HEK293 (cell line): ENCODE data around the gene ATP1A3.

Source experiments
- BCL6B ChIP-seq: fragments of 450-650 bp; formaldehyde crosslinking; IDR thresholded peaks from 2 replicates; pipeline ENCODE4 v1.5.1; 2017; ENCODE audit warnings: missing biosample characterization, missing genetic modification characterization
- HOXA7 ChIP-seq: sonication (generic); formaldehyde crosslinking; IDR thresholded peaks from 2 replicates; pipeline ENCODE4 v1.8.1; 2022; ENCODE audit warnings: missing genetic modification reagents, borderline replicate concordance
- KLF1 ChIP-seq: fragments of 450-650 bp; formaldehyde crosslinking; IDR thresholded peaks from 2 replicates; pipeline ENCODE4 v1.5.1; 2016; ENCODE audit warnings: missing biosample characterization, missing genetic modification characterization
- KLF16 ChIP-seq: fragments of 450-650 bp; formaldehyde crosslinking; IDR thresholded peaks from 2 replicates; pipeline ENCODE4 v1.5.1; 2017; ENCODE audit warnings: missing biosample characterization, missing genetic modification characterization
- PATZ1 ChIP-seq: fragments of 450-650 bp; formaldehyde crosslinking; IDR thresholded peaks from 2 replicates; pipeline ENCODE4 v1.5.1; 2016; ENCODE audit warnings: missing biosample characterization, missing genetic modification characterization
- REPIN1 ChIP-seq: fragments of 450-650 bp; formaldehyde crosslinking; IDR thresholded peaks from 2 replicates; pipeline ENCODE4 v1.5.1; 2017; ENCODE audit warnings: missing biosample characterization, missing genetic modification characterization, low read depth
- TRIM28 ChIP-seq: IDR thresholded peaks from 2 replicates; pipeline ENCODE4 v1.6.1; 2011; ENCODE audit warnings: low read length, control low read depth, borderline replicate concordance
- ZBTB11 ChIP-seq: fragments of 450-650 bp; formaldehyde crosslinking; conservative IDR thresholded peaks from 2 replicates; pipeline ENCODE4 v1.5.1; 2016; ENCODE audit warnings: low read depth, missing biosample characterization, missing genetic modification characterization
- ZBTB17 ChIP-seq: fragments of 450-650 bp; formaldehyde crosslinking; IDR thresholded peaks from 2 replicates; pipeline ENCODE4 v1.5.1; 2016; ENCODE audit warnings: missing biosample characterization, missing genetic modification characterization
- ZBTB48 ChIP-seq: fragments of 450-650 bp; formaldehyde crosslinking; IDR thresholded peaks from 2 replicates; pipeline ENCODE4 v1.5.1; 2016; ENCODE audit warnings: missing biosample characterization, missing genetic modification characterization
- ZFP37 ChIP-seq: fragments of 450-650 bp; formaldehyde crosslinking; IDR thresholded peaks from 2 replicates; pipeline ENCODE4 v1.5.1; 2016; ENCODE audit warnings: missing biosample characterization, missing genetic modification characterization
- ZNF138 ChIP-seq: fragments of 450-650 bp; formaldehyde crosslinking; IDR thresholded peaks from 2 replicates; pipeline ENCODE4 v1.5.1; 2016; ENCODE audit warnings: missing biosample characterization, missing genetic modification characterization, borderline replicate concordance
- ZNF155 ChIP-seq: fragments of 450-650 bp; formaldehyde crosslinking; IDR thresholded peaks from 2 replicates; pipeline ENCODE4 v1.5.1; 2016; ENCODE audit warnings: missing biosample characterization, missing genetic modification characterization
- ZNF157 ChIP-seq: fragments of 450-650 bp; formaldehyde crosslinking; IDR thresholded peaks from 2 replicates; pipeline ENCODE4 v1.5.1; 2016; ENCODE audit warnings: missing biosample characterization, missing genetic modification characterization
- ZNF175 ChIP-seq: fragments of 450-650 bp; formaldehyde crosslinking; IDR thresholded peaks from 2 replicates; pipeline ENCODE4 v1.5.1; 2016; ENCODE audit warnings: missing biosample characterization, missing genetic modification characterization
- ZNF19 ChIP-seq: fragments of 450-650 bp; formaldehyde crosslinking; IDR thresholded peaks from 2 replicates; pipeline ENCODE4; 2016; ENCODE audit warnings: missing biosample characterization, missing genetic modification characterization, low read depth
- ZNF2 ChIP-seq: fragments of 450-650 bp; formaldehyde crosslinking; IDR thresholded peaks from 2 replicates; pipeline ENCODE4 v1.5.1; 2016; ENCODE audit warnings: missing biosample characterization, missing genetic modification characterization
- ZNF341 ChIP-seq: fragments of 450-650 bp; formaldehyde crosslinking; IDR thresholded peaks from 2 replicates; pipeline ENCODE4; 2016; ENCODE audit warnings: low read depth, missing biosample characterization, missing genetic modification characterization
- ZNF561 ChIP-seq: fragments of 450-650 bp; IDR thresholded peaks from 2 replicates; pipeline ENCODE4 v1.5.1; 2018; ENCODE audit warnings: missing biosample characterization, missing genetic modification characterization, borderline replicate concordance
- ZNF610 ChIP-seq: fragments of 450-650 bp; formaldehyde crosslinking; IDR thresholded peaks from 2 replicates; pipeline ENCODE4 v1.5.1; 2016; ENCODE audit warnings: missing biosample characterization, missing genetic modification characterization, borderline replicate concordance
- ZNF623 ChIP-seq: fragments of 450-650 bp; formaldehyde crosslinking; IDR thresholded peaks from 2 replicates; pipeline ENCODE4 v1.5.1; 2016; ENCODE audit warnings: missing biosample characterization, missing genetic modification characterization
- ZNF76 ChIP-seq: fragments of 450-650 bp; formaldehyde crosslinking; IDR thresholded peaks from 2 replicates; pipeline ENCODE4; 2016; ENCODE audit warnings: low read depth, missing biosample characterization, missing genetic modification characterization, borderline replicate concordance
- ZNF843 ChIP-seq: fragments of 450-650 bp; formaldehyde crosslinking; IDR thresholded peaks from 2 replicates; pipeline ENCODE4 v1.5.1; 2016; ENCODE audit warnings: missing biosample characterization, missing genetic modification characterization
- ZSCAN23 ChIP-seq: fragments of 450-650 bp; formaldehyde crosslinking; IDR thresholded peaks from 2 replicates; pipeline ENCODE4 v1.5.1; 2016; ENCODE audit warnings: missing biosample characterization, missing genetic modification characterization
- TF ChIP-seq, protein P1 (sequence below): fragments of 450-650 bp; formaldehyde crosslinking; IDR thresholded peaks from 2 replicates; pipeline ENCODE4 v1.5.1; 2016; ENCODE audit warnings: missing biosample characterization, missing genetic modification characterization
- TF ChIP-seq, protein P2 (sequence below): fragments of 450-650 bp; formaldehyde crosslinking; IDR thresholded peaks from 2 replicates; pipeline ENCODE4 v1.5.1; 2016; ENCODE audit warnings: missing biosample characterization, missing genetic modification characterization
- TF ChIP-seq, protein P3 (sequence below): fragments of 450-650 bp; formaldehyde crosslinking; IDR thresholded peaks from 2 replicates; pipeline ENCODE4 v1.5.1; 2016; ENCODE audit warnings: missing biosample characterization, missing genetic modification characterization

The ATP1A3 gene

GRCh38 chr19:41958367-41959055 lies 35.5 kb downstream of the ATP1A3 start (continued):
- TF ChIP-seq, protein P1, sequence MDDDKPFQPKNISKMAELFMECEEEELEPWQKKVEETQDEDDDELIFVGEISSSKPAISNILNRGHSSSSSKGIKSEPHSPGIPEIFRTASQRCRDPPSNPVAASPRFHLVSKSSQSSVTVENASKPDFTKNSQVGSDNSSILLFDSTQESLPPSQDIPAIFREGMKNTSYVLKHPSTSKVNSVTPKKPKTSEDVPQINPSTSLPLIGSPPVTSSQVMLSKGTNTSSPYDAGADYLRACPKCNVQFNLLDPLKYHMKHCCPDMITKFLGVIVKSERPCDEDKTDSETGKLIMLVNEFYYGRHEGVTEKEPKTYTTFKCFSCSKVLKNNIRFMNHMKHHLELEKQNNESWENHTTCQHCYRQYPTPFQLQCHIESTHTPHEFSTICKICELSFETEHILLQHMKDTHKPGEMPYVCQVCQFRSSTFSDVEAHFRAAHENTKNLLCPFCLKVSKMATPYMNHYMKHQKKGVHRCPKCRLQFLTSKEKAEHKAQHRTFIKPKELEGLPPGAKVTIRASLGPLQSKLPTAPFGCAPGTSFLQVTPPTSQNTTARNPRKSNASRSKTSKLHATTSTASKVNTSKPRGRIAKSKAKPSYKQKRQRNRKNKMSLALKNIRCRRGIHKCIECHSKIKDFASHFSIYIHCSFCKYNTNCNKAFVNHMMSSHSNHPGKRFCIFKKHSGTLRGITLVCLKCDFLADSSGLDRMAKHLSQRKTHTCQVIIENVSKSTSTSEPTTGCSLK (tag by site-specific recombination) = no peak
- TF ChIP-seq ZNF76 (tag by site-specific recombination) (peak; percentile 54), ZNF843 (tag by site-specific recombination) (peak; percentile 22), BCL6B (0 out of 2 replicates have a peak, but pooled peaks have one; percentile 36), ZBTB11 (tag by site-specific recombination) (peak; percentile 22), ZNF341 (peak; percentile 87), TRIM28 (no peak), KLF1 (tag by site-specific recombination) (peak; percentile 85), KLF16 (peak; percentile 45), ZNF623 (tag by site-specific recombination) (peak; percentile 10; the same call in 1 of the 2 replicates), ZNF175 (tag by site-specific recombination) (no peak), ZNF157 (no peak), PATZ1 (tag by site-specific recombination) (peak; percentile 12), REPIN1 (tag by site-specific recombination) (peak; percentile 87; the same call in 1 of the 2 replicates), ZNF138 (peak; percentile 38; the same call in 1 of the 2 replicates), ZNF19 (tag by site-specific recombination) (0 out of 2 replicates have a peak, but pooled peaks have one; percentile 14), HOXA7 (CRISPR knock-in tag) (no peak), ZSCAN23 (tag by site-specific recombination) (no peak), ZNF2 (tag by site-specific recombination) (no peak), ZNF561 (tag by site-specific recombination) (peak; percentile 70), ZBTB17 (tag by site-specific recombination) (no peak), ZNF155 (no peak), ZBTB48 (tag by site-specific recombination) (peak; percentile 33; the same call in 1 of the 2 replicates), ZFP37 (tag by site-specific recombination) (peak; percentile 58), ZNF610 (tag by site-specific recombination) (peak; percentile 34; the same call in 1 of the 2 replicates)
- TF ChIP-seq, protein P2, sequence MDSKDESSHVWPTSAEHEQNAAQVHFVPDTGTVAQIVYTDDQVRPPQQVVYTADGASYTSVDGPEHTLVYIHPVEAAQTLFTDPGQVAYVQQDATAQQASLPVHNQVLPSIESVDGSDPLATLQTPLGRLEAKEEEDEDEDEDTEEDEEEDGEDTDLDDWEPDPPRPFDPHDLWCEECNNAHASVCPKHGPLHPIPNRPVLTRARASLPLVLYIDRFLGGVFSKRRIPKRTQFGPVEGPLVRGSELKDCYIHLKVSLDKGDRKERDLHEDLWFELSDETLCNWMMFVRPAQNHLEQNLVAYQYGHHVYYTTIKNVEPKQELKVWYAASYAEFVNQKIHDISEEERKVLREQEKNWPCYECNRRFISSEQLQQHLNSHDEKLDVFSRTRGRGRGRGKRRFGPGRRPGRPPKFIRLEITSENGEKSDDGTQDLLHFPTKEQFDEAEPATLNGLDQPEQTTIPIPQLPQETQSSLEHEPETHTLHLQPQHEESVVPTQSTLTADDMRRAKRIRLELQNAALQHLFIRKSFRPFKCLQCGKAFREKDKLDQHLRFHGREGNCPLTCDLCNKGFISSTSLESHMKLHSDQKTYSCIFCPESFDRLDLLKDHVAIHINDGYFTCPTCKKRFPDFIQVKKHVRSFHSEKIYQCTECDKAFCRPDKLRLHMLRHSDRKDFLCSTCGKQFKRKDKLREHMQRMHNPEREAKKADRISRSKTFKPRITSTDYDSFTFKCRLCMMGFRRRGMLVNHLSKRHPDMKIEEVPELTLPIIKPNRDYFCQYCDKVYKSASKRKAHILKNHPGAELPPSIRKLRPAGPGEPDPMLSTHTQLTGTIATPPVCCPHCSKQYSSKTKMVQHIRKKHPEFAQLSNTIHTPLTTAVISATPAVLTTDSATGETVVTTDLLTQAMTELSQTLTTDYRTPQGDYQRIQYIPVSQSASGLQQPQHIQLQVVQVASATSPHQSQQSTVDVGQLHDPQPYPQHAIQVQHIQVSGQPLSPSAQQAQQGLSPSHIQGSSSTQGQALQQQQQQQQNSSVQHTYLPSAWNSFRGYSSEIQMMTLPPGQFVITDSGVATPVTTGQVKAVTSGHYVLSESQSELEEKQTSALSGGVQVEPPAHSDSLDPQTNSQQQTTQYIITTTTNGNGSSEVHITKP (tag by site-specific recombination) = peak; percentile 46; the same call in 1 of the 2 replicates
- TF ChIP-seq, protein P3, sequence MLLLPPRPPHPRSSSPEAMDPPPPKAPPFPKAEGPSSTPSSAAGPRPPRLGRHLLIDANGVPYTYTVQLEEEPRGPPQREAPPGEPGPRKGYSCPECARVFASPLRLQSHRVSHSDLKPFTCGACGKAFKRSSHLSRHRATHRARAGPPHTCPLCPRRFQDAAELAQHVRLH (tag by site-specific recombination) = 0 out of 2 replicates have a peak, but pooled peaks have one; percentile 57
